Endothelial cell of hepatic sinusoid (primary cell): ENCODE measurements around the gene NOL3.

Source experiments
- in situ Hi-C: cut with HindIII; loops from 2 replicates; pipeline ENCODE4 v1.10.0; 2017; ENCODE audit warnings: low sequenced_read_pairs

The NOL3 gene

DNA sequence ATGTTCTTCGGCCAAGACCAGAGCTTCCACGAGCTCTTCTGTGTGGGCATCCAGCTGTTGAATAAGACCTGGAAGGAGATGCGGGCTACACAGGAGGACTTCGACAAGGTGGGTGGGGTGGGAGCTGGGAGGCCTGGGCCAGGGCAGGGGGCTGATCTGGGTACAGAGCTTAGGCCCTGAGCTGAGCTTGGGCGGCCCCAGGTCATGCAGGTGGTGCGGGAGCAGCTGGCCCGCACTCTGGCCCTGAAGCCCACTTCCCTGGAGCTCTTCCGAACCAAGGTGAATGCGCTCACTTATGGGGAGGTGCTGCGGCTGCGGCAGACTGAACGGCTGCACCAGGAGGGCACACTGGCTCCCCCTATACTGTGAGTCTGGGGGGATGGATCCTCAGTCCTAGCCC is 32.1 kb downstream of the NOL3 start:
- in situ Hi-C loops: no loop called here

DNA sequence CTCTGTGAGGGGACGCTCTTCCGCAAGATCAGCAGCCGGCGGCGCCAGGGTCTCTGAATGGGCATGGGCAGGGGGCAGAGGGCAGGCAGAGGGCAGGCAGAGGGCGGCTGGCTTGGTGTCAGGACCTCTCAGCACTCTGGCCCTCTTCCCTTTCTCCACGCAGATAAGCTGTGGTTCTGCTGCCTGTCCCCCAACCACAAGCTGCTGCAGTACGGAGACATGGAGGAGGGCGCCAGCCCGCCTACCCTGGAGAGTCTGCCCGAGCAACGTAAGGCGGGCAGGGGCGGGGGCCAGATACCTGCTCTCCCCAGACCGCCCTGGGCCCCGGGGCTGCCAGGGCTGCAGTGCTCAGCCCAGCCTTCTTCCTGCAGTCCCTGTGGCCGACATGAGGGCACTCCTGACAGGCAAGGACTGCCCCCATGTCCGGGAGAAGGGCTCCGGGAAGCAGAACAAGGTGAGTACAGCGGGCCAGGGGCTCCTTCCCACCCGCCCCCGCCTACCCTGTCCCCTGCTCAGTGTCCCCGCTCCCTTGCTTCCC is 32.7 kb downstream of the NOL3 start:
- in situ Hi-C loops: no loop called here

DNA sequence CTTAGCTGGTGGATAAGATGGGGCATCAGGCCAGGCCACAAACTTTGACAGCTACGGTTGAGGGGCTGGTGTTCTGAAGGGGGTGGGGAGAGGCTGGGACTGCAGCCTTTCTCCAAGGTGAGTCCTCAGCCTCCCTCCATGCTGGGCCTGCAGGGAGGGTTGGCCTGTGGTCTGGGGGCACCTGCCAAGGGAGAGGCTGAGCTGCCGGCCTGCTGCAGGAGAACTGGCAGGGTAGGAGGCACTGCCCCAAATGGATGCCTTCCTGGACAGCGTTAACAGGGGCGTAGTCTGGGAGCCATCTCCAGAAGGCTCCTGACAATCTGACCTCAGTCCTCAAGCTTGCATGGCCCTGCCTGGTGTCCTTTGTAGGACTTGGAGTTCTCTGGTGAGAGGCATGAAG is 33.7 kb downstream of the NOL3 start:
- in situ Hi-C loops: no loop called here

DNA sequence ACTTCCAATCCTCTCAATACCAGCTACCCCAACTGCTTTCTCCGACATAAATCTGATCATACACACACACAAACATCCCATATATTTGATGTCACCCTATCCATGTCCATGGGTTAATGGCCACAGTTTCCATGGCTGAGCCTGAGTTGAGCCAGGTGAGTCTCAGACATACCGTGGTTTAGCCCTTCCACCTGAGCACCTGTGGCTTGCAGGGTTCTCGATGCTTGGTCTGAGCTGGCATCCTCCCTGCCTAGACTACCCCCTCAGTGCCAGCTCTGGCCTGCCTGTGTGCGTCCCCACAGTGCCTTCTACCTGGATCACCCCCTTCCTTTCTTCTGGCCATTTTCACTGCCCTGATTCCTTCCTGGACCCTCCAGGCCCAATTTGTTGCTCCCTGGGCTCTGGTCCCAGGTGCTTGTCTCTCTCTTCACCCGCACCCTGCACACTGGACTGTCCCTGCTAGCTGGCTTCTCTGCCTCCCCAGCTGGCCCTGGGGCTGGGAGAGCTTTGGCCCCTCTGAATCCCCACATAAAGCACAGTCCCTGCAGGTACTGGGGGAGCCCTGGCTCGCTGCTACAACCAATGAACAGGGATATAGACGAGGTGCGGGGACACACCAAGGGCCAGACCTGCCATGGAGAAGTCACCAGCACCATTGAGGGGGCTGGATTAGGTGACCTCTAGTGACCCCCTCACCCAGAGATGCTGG is 35.9 kb downstream of the NOL3 start:
- in situ Hi-C loops: no loop called here

DNA sequence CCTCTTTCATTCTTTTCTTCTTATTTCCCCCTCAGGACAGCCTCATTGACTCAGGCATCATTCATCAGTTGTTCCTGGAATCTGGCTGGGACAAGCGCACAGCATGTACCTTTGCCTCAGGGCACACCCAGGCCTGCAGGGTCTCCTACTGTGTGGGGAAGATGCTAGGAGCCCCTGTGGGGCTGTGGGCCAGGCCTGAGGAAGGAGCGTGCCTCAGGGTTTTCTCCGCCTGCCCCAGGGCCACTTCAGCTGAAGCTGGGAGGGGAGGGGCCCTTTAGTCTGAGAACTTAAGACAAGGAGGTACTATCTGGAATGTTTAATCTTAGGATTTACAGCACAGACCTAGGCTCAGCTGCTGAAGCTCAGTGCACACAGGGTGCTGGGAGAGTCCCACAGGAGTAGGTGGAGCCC is 36.5 kb downstream of the NOL3 start:
- in situ Hi-C loops: no loop called here

DNA sequence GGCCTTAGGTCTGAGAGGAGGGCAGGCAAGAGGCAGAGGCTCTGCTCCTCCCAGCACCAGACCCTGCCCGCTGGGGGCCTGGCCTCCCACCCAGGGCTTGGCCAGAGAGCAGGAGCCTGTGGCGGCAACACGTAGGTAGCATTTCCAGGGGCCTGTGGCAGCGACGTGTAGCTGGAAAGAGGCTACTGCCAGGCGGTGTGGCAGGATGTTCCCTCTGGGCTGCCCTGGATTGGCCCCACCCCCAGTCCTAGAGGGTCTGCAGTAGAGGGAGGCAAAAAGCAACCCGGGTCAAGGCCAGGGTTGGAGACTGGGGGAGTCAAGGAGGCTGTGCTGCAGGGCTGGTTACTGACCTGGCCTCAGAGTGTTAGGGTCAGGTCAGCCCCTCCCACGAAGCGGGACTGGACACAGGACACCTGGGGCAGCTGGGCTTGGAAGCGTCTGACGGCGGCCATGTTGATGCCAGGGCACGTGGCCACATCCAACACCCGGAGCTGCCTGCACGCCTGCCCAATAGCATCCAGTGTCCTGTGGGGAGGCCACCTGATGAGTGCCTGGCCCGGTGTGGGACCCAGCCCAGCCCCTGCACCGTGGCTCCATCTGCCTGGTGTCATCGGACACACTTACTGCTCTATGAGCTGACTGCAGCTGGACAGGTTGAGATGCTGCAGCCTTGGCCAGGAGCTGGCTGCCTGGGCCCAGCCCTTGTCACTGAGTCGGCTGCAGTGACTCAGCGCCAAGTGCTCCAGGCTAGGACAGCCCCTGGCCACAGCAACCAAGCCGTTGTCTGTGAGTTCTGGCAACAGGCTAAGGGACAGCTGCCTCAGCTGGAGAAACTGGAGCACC is 37.1 kb downstream of the NOL3 start:
- in situ Hi-C loops: no loop called here

DNA sequence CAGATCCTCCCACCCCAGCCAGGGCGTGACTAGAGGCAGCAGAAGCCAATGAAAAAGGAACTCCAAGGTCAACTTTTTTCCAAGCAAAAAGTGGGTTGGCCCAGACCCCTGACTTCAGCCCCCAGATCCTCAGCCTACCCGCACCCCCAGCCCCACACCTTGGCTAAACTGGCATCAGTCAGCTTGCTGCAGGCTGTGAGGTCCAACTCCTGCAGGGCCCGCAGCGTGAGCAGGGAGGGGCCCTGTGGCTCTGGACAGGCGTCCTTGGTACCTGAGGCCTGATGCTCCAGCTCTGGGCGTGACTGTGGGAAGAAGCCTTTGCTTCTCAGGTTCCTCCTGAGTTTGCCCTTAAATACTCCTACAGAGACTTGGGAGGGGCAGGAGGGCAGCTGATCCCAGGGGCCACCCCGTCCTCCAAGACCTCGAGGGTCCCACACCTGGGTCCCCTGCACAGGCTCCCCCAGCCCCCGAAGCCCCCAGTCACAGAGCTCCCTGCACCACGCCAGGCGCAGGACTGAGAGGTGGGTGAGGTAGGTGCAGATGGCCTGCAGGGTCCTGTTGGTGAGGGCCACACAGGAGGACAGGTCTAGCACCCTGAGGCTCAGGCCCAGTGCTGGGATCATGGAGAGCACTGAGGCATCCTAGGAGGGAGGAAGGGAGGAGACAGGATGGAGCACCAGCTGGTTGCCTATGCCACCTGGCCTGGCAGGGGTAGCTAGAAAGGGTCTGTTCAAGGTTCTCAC is 38.0 kb downstream of the NOL3 start:
- in situ Hi-C loops: no loop called here

DNA sequence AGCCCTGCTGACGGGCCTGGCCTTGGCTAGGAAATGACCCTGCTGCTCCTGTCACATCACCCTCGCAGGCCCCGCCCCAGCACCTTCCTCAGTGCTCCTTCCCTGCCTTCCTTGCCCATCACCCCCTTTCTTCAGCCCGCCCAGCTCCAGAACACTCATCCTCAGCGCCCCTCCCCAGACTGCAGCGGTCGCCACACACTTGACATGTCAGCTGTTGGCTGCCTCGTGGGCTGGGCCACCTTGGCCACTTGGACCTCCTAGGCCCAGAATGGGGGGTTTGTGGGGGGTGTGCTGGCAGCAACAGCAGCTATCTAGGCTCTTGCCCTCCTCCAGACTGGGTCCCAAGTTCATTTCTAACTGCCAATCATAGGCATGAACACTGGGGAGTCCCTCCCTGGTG is 39.2 kb downstream of the NOL3 start:
- in situ Hi-C loops: no loop called here

DNA sequence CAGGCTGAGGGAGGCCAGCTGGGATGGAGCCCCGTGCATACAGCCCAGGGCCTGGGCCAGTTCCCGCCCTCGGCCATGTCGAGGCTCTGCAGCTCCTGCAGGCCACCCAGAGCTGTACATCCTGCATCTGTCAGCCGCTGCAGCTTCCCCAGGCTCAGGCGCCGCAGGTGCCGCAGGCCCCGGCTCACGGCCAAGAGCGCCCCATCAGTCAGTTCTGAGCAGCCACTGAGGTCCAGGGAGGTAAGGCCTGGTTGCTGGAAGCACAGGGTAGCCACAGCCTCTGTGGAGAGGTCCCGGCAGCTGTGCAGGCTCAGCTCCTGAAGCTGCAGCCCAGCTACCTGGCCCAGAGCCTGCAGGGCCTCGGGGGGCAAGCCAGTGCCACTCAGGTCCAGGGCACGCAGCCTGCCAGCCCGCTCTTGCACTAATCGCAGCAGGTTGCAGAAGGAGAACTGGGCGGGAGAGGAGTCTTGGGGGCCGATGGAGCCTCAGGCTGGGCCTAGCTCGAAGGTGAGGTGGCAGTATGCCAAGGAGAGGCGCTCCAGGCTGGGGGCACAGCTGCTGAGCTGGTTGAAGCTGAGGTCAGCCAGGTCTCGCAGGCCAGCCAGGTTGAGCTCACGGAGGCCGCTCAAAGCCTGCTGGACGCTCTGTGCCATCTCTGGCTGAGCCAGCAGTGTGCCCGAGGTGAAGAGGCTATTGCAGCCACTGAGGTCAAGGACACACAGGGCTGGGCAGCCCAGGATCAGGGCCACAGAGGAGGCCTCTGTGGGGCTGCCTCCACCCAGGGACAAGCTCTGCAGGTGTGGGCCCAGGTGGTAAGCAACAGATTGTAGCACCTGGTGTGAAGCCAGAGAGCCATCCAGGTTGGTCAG is 40.0 kb downstream of the NOL3 start:
- in situ Hi-C loops: no loop called here

DNA sequence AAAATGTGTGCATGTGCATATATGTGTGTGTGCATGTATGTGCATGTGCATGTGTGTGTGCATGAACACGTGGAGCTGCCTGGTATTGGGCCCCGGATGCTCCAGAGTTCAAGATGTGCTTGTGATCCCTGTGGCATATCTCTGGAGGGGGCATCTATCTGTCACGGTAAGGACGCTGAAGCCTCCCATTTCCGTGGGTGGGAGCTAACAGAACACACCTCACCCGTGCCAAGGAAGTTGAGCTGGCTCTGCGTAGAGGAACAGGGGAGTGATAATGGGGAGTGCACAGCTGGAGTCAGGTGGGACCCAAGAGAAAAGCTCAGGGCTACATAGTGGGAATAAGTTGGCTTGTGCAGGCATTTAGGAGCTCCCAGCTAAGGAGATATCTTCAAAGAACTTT is 41.3 kb downstream of the NOL3 start:
- in situ Hi-C loops: no loop called here

DNA sequence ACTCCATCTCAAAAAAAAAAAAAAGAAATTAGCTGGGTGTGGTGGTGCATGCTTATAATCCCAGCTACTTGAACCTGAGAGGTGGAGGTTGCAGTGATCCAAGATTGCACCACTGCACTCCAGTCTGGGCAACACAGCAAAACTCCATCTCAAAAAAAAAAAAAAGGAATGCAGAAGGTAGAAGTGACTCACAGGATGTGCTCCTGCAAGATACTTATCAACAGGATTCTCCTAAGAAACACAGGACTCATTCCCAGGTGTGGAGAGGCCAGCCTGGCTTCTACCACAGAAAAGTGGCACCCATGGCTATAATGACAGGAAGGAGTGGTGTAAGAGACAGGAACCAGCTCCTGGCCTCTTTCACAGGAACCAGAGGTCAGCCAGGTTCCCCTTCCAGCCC is 42.4 kb downstream of the NOL3 start:
- in situ Hi-C loops: no loop called here

DNA sequence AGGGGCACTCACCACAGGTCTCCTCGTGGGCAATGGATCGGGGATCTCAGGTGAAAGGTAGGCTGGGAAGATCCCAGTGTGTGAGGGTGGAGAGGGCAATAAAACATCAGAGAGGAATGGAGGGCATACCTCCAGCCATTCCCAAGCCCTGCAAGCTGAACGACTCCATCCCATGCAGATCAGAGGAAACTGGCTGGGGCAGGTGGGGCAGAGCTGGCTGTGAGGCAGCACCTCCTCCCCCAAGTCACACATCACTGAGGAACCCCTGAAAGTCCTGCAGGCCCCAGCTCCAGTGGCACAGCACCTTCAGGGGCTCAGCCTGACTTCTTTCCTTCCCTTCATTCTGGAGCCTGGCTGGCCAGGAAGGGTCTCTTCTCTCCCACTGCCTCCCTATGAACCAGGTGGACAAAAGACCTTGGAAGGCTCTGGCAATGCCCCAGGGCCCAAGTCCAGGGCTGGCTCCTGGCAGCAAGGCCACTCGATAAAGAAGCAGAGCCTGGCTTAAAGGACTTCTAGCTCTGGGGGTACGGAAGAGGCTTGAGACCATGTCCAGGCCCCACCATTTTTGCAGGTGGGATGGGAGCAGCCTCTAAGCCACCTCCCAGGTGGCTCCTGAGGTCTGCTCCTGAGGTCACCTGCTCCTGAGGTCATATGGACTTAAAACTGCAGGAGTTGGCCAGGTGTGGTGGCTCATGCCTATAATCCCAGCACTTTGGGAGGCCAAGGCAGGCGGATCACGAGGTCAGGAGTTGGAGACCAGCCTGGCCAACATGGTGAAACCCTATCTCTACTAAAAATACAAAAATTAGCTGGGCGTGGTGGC is 43.1 kb downstream of the NOL3 start:
- in situ Hi-C loops: no loop called here

DNA sequence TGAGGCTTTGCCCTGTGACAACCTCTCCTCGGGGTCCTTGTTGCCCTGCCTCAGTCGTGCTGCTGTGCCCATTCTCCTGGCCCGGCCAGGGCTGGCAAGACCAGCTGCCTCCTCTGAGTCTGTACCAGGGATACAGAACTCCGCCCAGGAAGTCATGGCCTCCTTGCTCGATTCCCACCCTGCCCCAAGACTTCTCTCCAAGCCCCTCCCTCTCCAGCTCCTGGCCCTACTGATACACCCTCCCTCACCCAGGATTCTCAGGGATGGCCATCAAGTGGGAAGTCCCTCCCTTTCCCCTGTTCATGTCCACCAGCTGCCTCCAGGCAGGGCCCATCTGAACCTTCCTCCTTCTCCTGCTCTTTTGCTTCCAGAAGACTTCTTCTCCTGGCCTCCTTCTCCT is 45.4 kb downstream of the NOL3 start:
- in situ Hi-C loops: loop anchor here (5.0 kb wide), 2 partner anchors 47 to 83 kb away; no protein-coding TSS in a partner anchor

DNA sequence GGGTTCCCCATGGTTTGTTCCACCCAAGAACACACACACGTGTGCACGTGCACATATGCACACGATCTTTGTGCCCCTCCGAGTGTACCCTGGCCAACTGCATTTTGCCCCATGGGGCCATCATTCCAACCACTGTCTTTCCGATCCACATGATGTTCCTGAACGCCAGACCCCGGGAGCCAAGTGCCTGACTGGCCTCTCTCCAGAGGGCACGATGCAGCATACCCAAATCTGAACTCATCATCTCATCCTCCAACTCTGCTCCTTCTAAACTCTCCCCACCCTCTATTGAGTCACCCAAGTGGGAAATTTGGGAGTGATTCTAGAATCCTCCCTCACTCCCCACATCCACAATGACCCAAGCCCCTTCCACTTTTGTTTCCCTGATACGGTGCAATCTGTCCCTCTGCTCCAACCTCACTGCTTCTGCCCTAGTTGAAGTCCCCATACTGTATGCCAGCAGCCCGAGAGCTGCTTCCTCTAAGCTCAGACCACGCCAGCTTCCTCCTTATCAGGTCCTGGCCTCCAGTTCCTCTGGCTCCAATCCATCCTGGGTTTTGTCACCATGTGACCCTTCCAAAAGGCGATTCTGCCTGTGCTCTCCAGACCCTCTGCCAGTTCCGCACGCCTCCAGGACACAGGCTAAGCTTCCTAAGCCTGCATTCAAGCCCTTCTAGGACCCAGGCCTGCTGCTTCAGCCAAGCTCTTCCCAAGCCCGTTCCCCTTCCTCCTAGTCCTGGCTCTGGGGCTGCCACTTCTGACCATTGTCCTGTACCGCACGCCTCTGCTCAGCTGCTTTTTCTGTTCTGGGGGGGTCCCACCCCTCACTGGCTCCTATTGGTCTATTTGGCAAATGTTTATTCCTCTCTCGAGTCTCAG is 46.5 kb downstream of the NOL3 start:
- in situ Hi-C loops: loop anchor here (5.0 kb wide), 2 partner anchors 45 to 85 kb away; no protein-coding TSS in a partner anchor

DNA sequence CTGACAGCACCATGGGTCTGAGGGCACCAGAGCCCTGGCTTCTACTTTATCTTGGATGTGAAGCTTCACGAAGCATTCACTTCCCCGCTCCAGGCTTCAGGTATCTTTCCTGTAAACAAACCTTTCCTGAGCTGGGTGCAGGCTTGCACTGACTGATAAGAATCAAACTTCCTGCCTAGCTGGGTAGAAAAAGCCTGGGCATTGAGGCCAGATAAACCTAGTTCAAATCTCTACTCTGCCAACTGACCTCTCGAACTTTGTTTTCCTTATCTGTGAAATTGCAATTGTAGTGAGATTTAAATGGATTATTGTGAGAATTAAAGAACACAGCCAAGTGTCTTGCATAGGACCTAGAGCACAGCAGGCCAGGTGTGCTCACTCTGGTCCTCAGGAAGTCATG is 53.7 kb downstream of the NOL3 start:
- in situ Hi-C loops: no loop called here
